Measurements from ENCODE around the gene ZNF516. TPM values are rescaled to one million over a fixed set of nuclear protein-coding genes. Genes with fewer than 3 reads are reported as not detected.

The ZNF516 gene
- total RNA-seq, 1 donor from 2014 or later, result 48.5 TPM

DNA sequence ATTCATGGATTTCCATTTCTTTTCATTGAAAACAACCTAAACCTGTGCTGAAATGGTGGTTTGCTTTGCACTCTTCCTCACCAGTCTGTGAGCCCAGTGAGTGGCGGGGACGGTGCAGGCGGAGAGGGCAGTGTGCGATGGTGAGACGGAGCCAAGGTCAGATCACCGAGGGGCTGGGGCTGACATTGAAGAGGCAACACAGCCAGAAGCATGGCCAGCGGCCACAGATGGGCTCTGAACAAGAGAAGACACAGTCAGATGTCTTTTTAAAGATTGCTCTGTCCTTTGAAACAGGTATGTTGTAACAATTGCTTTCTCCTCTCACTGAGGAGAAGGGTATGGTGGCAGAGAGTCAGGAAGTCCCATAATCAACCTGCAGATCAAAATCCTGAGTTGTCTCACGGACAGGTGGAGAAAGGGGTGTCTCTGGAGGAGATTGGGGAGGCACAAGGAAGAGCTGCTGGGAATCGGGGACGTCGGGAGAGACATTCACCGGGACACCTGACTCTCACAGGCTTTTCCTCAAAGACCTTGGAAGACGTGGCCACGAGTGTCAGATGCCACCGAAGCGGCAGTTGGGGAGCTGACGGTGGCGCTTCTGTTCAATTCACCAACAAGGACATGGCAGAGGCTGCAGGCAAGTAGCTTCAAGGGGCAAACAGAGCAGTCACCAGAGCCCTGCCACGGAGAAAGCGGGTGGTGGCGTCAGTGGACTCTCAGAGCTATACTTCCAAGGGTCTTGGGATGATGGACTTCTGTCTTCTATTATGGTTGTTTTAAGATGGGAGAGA, 12.1 kb upstream of the ZNF516 start:
- DNase-seq (ENCODE audit: low spot score), result no peak

GRCh38 chr18:76506395-76506794, 11.4 kb upstream of the ZNF516 start:
- no peak for DNase-seq (ENCODE audit: low spot score)

DNA sequence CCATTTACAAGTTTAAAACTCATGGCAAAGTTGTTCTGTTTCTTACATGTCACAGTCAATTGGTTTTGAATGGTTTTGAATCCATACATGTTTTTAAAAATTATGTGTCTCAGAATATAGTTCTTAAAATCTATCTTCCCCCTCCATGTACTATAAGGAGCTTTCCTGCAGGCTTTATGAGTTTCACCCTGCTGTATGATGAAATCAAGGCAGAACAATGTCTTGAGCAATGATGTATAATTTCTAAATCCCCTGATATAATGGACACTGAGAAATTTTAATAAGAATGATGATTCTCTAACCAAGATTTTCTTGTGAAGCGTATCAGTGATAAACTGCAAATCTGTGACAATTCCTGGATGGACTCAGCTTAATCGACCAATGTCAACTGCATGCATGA, 10.6 kb upstream of the ZNF516 start:
- DNase-seq (ENCODE audit: low spot score), result no peak

DNA sequence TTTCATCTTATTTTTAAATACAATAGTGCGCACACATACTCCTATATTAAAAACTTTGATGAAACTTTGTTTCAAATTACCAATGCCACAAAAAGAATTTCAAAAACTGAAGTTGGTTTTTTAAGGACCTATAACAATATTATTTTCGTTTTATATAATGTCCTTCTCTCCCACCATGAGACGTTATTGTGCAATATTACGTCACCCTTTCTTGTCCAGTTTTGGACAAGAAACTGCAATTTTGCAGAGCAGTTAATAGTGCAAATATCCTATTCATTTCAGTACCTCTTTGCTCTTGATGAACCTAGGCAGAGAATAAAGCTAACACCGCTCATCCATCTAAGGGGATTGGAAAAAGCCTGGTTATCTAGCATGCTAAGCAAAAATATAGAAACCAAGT, 9.7 kb upstream of the ZNF516 start:
- no peak for DNase-seq (ENCODE audit: low spot score)

DNA sequence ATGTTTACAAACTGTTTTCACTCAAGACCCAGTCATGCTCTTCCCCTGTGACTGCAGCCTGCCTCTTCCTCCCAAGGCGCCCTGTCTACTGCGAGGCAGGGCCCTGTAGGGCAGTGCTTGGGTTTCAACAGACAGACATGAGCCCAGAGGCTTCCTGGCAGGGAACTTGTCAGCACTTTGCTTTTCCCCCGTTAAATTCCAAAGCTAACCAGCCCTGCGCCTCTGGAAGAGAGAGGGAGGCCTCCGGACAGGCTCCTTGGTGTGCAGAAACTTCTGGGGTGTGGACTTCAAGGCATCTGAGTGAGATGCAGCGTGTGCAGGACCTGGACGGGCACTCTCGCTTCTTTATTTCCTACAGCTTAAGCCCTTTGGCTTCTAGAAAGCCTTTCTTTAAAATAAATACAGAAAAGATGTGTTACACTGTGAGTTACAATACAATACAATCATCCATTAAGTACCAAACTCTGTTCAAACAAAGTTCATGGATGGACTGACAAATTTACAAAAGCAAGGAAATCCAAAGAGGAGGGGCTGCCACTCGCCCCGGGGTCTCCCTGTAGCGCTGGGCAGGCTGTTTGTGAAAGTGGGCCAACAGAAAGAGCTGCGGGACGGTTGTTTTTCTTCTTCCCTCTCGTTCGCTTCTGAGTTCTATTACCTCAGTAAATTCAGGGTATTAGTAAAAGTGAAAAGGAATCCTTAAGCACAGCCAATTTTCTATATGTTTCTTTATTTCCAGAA, 8.8 kb upstream of the ZNF516 start:
- DNase-seq (ENCODE audit: low spot score), result no peak

DNA sequence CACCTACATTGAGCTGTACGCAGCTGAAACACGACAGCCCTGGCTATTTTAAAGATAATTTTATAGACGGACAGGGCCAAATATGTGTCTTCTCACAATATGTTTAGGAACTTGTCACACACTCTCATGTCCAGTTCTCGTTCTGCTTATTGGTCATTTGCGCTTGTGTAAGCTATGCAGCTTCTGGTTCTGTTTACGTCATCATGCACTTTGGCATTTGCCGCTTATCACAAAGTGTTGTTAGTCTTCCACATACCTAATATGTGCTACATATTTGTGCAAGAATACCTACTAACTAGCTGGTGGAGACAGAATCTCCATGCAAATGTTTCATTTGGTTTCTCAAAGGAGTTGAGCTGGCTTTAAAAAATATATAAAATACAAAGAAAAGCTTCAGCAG, 7.5 kb upstream of the ZNF516 start:
- DNase-seq (ENCODE audit: low spot score), result no peak

- no peak for DNase-seq (ENCODE audit: low spot score)
Measured at GRCh38 chr18:76499637-76500340, 4.7 kb upstream of the ZNF516 start.

- no peak for DNase-seq (ENCODE audit: low spot score)
Measured at GRCh38 chr18:76499021-76499420, 4.0 kb upstream of the ZNF516 start.

- DNase-seq (ENCODE audit: low spot score), result no peak
Measured at GRCh38 chr18:76498064-76498463, 3.0 kb upstream of the ZNF516 start.

DNA sequence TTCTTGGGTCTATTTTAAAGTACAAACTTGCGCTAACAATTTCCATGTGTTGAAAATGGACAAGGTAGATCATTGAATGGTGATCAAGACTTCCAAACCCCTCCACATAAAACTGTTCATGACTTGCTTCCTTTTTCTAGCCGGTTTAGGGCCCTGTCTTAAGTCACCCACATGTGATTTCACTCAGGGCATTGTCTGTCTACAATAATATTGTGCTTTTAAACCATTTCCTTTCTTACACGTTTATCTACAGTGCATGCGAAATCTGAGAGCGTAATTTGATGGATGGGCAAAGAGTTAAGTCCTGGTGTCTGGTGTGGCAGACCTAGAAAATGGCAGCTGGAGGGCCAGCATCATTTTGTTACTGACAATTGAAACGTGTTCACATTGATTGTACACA, 2.0 kb upstream of the ZNF516 start:
- no peak for DNase-seq (ENCODE audit: low spot score)

DNA sequence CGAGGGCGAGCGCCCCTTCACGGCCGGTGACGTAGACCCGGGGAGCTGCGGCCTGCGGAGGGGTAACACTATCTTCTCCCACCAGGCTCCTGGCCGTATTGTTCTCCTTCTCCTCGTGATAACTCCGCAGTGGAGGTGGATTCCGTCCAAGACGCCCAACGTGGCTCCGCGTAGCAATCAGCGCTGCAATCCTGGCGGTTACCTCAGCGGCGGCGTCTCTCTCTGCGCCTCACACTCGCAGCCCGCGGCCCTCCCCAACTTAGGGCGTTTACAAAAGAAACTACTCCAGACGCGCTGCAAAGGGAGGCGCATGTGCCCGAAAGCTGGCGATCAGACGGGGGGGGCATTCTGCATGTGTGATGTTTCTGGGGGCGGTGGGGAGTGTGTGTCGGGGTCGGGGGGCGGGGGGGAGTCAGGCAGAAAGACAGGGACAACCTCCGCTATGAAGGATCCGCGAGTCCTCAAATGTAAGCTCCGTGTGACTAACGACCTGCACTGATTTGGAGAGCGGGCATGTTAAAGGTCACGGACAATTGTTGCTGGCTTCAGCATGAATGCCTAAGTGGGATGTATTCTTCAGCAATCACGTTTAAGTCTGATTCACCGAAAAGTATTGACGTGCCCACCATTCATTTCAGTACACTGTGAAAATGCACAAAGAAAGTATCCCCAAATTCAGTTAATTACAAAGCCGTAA, 1.3 kb upstream of the ZNF516 start:
- DNase-seq (ENCODE audit: low spot score), result peak; percentile 40

DNA sequence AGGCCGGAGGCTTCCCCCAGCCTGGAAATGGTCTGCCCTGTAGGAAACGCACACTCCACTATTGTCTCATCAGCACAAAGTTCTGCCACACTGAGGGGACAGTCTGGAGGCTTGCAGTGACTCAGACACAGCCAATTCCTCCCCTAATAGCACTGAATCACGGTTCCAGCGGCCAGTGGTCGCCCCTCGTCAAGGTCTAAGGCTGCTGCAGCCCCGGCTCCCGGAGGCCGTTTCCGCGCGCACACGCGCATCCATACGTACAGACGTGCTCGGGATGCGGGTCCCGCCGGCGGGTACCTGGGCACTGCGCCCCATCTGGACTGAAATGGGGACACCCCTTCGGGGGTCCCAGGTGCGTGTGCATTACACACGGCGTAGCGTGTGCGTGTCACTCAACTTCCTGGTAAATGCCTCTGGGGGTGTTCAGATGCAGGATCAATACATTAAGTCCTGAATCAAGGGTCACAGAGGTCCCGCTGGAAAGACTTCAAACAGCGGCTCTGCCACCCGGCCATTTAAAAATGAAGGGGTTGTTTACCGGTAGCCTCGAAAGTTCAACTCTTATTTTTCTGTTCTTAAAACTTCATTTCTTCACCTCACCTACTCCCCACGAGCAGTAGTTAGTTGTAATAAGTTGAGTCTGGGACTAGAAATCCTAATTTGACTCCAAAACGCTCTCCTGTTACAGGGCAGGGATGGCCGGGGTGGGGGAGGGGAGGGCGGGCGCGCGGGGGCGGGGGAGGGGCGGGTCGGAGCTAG, 572 bp upstream of the ZNF516 start:
- DNase-seq (ENCODE audit: low spot score), result no peak

DNA sequence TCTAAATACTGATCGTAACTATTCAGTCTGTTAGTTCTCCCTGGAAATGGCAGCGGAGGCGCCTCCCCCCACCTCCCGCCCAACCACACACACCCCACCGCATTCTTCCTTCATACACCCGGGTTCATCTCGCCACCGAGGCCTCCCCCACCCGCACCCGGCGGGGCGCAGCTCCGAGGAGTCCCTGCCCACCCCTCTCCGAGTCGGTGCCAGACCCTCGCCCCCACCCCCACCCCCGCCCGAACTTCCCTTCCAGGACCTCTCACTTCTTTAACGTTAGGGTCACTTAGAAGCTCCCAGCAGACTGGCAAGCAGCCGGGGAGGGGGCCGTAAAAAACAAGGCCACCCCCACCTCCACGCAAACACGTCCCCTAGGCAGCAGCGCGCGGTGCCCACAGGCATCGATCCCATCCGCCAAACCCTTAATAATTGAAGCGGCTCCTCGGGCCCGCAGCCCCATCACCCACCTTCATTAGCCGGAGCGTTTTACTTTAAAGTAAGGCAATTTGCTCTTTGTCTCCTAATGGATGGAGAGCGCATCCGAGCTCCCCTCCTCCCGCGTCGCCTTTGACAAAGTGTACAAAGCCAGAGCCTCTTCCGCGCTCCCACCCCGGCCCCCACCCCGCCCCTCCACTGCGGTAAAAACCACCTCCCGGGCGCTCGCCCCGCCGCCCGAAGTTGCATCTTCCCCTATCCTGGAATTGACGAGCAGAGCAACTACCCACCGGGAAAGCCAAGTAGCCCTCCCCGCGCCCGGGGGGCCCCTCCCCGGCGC, 624 bp downstream of the ZNF516 start:
- DNase-seq (ENCODE audit: low spot score), result no peak

- no peak for DNase-seq (ENCODE audit: low spot score)
Measured at GRCh38 chr18:76493213-76494161, 1.6 kb downstream of the ZNF516 start.

GRCh38 chr18:76492669-76493212, 2.3 kb downstream of the ZNF516 start:
- DNase-seq (ENCODE audit: low spot score), result peak; percentile 100

DNA sequence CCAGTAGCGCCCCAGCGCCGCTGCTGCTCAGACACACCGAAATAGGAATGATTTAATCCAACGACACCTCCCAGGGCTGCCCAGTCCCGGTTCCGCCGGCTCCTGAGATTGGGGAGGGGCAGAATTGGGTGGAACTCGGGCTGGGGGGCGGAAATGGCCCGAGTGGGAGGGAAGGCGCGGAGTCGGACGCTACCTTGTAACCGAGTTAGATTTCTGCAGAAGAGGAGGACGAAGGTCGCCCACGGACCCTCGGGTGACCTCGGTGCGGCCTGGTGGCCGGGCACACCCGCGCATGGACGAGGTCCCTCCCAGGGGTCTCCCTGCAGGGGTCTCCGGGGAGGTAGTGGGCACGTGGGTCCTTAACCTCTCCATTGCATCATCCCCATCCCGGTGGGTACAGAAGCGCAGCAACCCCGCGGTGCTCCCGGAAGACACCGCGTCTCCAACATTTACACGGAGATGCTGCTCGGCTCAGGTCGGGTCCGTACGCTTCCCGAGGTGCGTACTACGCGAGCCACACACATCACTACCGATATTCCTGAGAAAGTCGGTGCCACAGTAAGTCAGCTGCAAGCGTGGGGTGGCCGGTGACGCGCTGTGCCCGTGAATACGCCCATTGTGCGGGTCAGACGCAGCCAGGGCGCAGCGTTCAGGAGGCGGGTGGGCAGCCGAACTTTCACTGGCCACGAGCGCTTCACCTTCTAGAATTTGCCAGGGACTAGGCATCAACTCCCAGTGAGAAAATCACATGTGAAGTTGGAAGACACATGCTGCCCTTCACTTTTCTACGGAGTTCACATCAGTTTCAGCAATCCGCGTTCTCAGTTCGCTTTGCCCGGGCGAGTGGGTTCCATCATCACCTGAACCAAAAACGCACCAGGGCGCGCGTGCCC, 3.0 kb downstream of the ZNF516 start:
- DNase-seq (ENCODE audit: low spot score), result no peak

- peak; percentile 76 for DNase-seq (ENCODE audit: low spot score)
Measured at GRCh38 chr18:76491473-76491775, 3.6 kb downstream of the ZNF516 start.

Data from mucosa of gallbladder (tissue), 1 donor.